Measurements from ENCODE around the gene GPC3.
A peak's percentile ranks its signal among the peaks of the same experiment; 100 is the strongest.

The GPC3 gene

DNA sequence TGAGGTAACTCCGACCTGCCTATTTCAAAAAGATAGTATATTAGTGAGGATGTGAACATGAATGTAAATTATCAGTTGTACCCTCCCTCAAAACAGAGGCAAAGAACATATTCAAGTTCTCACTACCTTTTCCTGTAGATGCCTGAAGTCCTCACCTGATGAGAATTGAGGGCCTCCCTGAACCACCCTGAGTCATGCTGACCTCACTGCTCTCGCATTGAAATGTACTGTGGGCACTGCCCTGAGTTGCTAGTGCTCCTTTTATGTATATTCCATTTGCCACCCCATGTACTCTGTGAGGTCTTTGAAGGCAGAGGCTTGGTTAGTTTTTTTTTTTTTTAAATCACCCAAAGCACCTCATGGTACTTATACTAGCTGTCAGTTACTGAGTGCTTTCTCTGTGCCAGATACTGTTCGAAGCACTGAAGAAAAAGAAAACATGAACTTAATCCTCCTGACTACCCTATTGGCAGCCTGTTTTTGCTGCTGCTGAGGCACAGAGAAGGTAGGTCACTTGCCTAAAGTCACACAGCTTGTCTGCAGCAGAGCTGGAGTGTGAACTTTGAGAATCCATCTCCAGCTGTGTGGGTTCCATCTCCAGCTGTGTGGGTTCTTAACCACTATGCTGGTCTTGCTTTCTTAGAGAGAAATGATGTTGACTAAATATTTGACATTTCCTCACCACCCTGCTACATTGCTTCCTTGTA lies 317.0 kb downstream of the GPC3 start:
- no peak for TF ChIP-seq NFRKB (IDR thresholded peaks at IDR 0.05)
- no peak for TF ChIP-seq L3MBTL2 (conservative IDR thresholded peaks at IDR 0.05)
- no peak for TF ChIP-seq CTBP1 (IDR thresholded peaks at IDR 0.05; ENCODE audit: borderline replicate concordance)
- ChIA-PET POLR2A (no interaction called here), CTCF (interaction anchor here (0.5 kb wide), 1 partner anchor 521 kb away, joined by 3 read pairs; no protein-coding TSS in a partner anchor)

GRCh38 chrX:133666256-133666655 lies 319.1 kb downstream of the GPC3 start:
- CTCF ChIA-PET, result no interaction called here

More for the DNA sequence above, 317.0 kb downstream of the GPC3 start:
- no peak for DNase-seq (ENCODE audit: extremely low spot score)

DNA sequence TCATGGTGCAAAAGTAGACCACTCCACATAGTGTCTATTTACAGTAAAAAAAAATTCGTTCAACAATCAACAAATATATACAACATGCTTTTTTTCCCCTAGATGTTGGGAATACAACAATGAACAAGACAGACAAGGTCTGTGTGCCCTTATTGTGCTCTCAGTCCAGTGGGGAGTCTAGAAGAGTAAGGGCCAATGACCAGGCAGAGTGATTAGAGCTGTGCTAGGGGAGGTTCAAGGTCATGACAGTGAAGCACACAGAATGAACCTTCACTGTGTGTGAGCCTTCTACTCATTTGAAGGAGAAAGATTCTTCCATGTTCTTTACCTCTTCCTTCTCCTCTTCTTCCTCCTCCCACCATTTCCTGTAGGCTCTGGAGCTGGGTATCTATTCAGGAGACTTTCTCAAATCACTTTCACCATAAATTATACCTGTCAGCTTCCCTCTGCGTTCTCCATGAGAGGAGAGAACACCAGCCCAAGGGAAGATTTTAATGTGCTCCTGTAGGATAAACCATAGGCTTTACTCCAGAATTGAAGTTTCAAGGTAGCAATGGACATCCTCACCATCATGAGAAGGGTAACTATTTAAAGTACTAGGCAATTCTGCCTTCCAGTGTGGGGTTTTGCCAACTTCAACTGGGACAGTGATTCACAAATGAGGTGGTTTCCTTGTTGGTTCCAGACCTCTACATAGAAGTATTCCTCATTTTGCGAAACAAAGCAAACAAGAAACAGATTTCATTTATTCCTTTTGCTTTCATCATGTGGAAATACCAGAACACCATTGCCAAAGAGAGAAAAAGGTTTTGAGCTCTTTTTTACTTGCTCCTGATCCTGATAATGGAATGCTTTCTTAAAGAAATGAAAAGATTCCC lies 323.2 kb downstream of the GPC3 start:
- ChIA-PET CTCF (no interaction called here), POLR2A (no interaction called here)
- no peak for DNase-seq (ENCODE audit: extremely low spot score)
- TF ChIP-seq FOXM1 (IDR thresholded peaks at IDR 0.05; ENCODE audit: borderline replicate concordance) (no peak), PKNOX1 (IDR thresholded peaks at IDR 0.05) (peak; percentile 70)

More at GRCh38 chrX:133666256-133666655, 319.1 kb downstream of the GPC3 start:
- DNase-seq (ENCODE audit: extremely low spot score), result no peak
- POLR2A ChIA-PET, result no interaction called here
- no peak for TF ChIP-seq NFRKB (IDR thresholded peaks at IDR 0.05)
- no peak for TF ChIP-seq ARNT (IDR thresholded peaks at IDR 0.05)
- TF ChIP-seq FOXK2 (IDR thresholded peaks at IDR 0.05), result no peak
- TF ChIP-seq ZNF384 (IDR thresholded peaks at IDR 0.05), result no peak
- TF ChIP-seq BHLHE40 (IDR thresholded peaks at IDR 0.05; ENCODE audit: borderline replicate concordance), result no peak
- TF ChIP-seq L3MBTL2 (conservative IDR thresholded peaks at IDR 0.05), result no peak
- TF ChIP-seq HDGF (IDR thresholded peaks at IDR 0.05; ENCODE audit: borderline replicate concordance), result no peak
- no peak for TF ChIP-seq ELF4 (IDR thresholded peaks at IDR 0.05)
- TF ChIP-seq TARDBP (IDR thresholded peaks at IDR 0.05), result no peak
- TF ChIP-seq PKNOX1 (IDR thresholded peaks at IDR 0.05), result no peak
- TF ChIP-seq FOXM1 (IDR thresholded peaks at IDR 0.05; ENCODE audit: borderline replicate concordance), result no peak
- no peak for TF ChIP-seq CTBP1 (IDR thresholded peaks at IDR 0.05; ENCODE audit: borderline replicate concordance)
- TF ChIP-seq SP1 (IDR thresholded peaks at IDR 0.05), result no peak
- no peak for TF ChIP-seq FOXA1 (IDR thresholded peaks at IDR 0.05)
- no peak for TF ChIP-seq SUZ12 (IDR thresholded peaks at IDR 0.05)
- no peak for TF ChIP-seq LEF1 (IDR thresholded peaks at IDR 0.05; ENCODE audit: borderline replicate concordance)

DNA sequence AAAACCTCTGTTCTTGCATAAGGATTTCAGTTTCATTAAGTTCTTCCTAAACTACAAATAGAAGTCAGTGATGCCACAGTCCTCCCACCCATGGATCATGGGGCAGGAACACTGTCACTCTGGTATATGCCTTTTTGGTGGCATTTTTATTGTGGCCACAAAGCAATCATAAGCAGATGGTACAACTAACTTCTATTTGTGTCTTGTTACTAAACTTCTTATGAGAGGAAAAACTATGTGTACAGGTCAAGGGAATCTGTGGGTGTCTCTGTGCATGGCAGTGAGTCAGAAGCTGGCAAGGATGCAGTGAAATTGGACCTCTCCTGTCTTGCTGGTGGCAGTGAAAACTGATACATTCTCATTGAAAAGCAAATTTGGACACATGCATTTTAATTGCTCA lies 325.1 kb downstream of the GPC3 start:
- ChIA-PET CTCF (no interaction called here), POLR2A (no interaction called here)
- no peak for DNase-seq (ENCODE audit: extremely low spot score)
- TF ChIP-seq L3MBTL2 (conservative IDR thresholded peaks at IDR 0.05), result no peak
- no peak for TF ChIP-seq SP1 (IDR thresholded peaks at IDR 0.05)
- no peak for TF ChIP-seq TARDBP (IDR thresholded peaks at IDR 0.05)
- TF ChIP-seq BHLHE40 (IDR thresholded peaks at IDR 0.05; ENCODE audit: borderline replicate concordance), result no peak
- TF ChIP-seq HDGF (IDR thresholded peaks at IDR 0.05; ENCODE audit: borderline replicate concordance), result no peak
- no peak for TF ChIP-seq CTBP1 (IDR thresholded peaks at IDR 0.05; ENCODE audit: borderline replicate concordance)
- no peak for TF ChIP-seq LEF1 (IDR thresholded peaks at IDR 0.05; ENCODE audit: borderline replicate concordance)
- no peak for TF ChIP-seq PKNOX1 (IDR thresholded peaks at IDR 0.05)
- TF ChIP-seq ZNF384 (IDR thresholded peaks at IDR 0.05), result no peak
- TF ChIP-seq FOXM1 (IDR thresholded peaks at IDR 0.05; ENCODE audit: borderline replicate concordance), result no peak
- TF ChIP-seq ARNT (IDR thresholded peaks at IDR 0.05), result no peak
- no peak for TF ChIP-seq FOXK2 (IDR thresholded peaks at IDR 0.05)
- TF ChIP-seq NFRKB (IDR thresholded peaks at IDR 0.05), result no peak
- TF ChIP-seq ELF4 (IDR thresholded peaks at IDR 0.05), result no peak
- no peak for TF ChIP-seq FOXA1 (IDR thresholded peaks at IDR 0.05)
- no peak for TF ChIP-seq SUZ12 (IDR thresholded peaks at IDR 0.05)

GRCh38 chrX:133658293-133658911 lies 327.0 kb downstream of the GPC3 start:
- CTCF ChIA-PET, result no interaction called here
- POLR2A ChIA-PET, result no interaction called here
- no peak for DNase-seq (ENCODE audit: extremely low spot score)
- TF ChIP-seq FOXA1 (IDR thresholded peaks at IDR 0.05) (no peak), PKNOX1 (IDR thresholded peaks at IDR 0.05) (no peak), FOXK2 (IDR thresholded peaks at IDR 0.05) (no peak), L3MBTL2 (conservative IDR thresholded peaks at IDR 0.05) (no peak), ZNF384 (IDR thresholded peaks at IDR 0.05) (no peak), ARNT (IDR thresholded peaks at IDR 0.05) (no peak), CTBP1 (IDR thresholded peaks at IDR 0.05; ENCODE audit: borderline replicate concordance) (no peak), SP1 (IDR thresholded peaks at IDR 0.05) (no peak), NFRKB (IDR thresholded peaks at IDR 0.05) (no peak)

Data from HEK293T (cell line).